ENCODE data around the gene KCNG4.

DNA sequence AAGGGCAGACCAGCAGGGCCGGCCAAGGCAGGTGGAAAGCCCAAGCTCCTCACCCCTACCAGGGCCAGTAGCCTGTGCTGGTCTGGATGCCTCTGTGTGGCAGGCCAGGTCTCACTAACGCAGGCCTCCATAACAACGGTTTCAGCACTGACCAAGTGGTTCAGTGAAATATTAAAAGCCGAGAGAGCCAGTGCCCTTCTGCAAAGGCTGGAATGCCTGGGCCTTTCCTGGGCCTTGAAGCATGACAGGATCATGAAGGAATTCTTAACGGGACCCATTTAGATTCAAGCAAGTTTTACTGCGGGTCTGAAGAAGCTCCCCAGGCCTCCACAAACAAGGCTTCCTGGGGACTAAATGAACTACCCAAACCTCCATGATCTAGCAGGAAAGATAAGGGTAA, 32.6 kb downstream of the KCNG4 start:
- no peak for TF ChIP-seq NRF1 (IDR thresholded peaks at IDR 0.05; ENCODE audit: low read depth, low read length)
- TF ChIP-seq EP300 (IDR thresholded peaks at IDR 0.05; ENCODE audit: borderline replicate concordance in 1 of 2, low read depth in 2 of 2, low read length in 2 of 2) = no peak
- TF ChIP-seq, protein P1, sequence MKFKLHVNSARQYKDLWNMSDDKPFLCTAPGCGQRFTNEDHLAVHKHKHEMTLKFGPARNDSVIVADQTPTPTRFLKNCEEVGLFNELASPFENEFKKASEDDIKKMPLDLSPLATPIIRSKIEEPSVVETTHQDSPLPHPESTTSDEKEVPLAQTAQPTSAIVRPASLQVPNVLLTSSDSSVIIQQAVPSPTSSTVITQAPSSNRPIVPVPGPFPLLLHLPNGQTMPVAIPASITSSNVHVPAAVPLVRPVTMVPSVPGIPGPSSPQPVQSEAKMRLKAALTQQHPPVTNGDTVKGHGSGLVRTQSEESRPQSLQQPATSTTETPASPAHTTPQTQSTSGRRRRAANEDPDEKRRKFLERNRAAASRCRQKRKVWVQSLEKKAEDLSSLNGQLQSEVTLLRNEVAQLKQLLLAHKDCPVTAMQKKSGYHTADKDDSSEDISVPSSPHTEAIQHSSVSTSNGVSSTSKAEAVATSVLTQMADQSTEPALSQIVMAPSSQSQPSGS (IDR thresholded peaks at IDR 0.05; ENCODE audit: low read length) = no peak

Data from H1 (cell line).